Measurements from ENCODE around the gene PTEN. TPM values are rescaled to one million over a fixed set of nuclear protein-coding genes. Genes with fewer than 3 reads are reported as not detected.

The PTEN gene
- total RNA-seq, 2 donors from 2014 or later = 49.8 to 75.3 TPM

- Mint-ChIP-seq H3K36me3 (peaks cover 10% of the 10 kb centered on the region), H3K27ac (no peak overlapping the region), H3K4me3 (no peak overlapping the region), H3K9me3 (no peaks in the 10 kb centered on the region), H3K27me3 (no peaks in the 10 kb centered on the region), H3K4me1 (ENCODE audit: low read depth in 2 of 2) (peaks cover 47 to 67% of the 10 kb centered on the region in 2 donors)
- no peak for ATAC-seq
- no peak for DNase-seq (ENCODE audit: low spot score)
Measured at GRCh38 chr10:87928996-87929395, 65.6 kb downstream of the PTEN start.

- no peaks in the 10 kb centered on the region for H3K9me3 Mint-ChIP-seq
- H3K4me1 Mint-ChIP-seq (ENCODE audit: low read depth in 2 of 2) = peaks cover 43 to 58% of the 10 kb centered on the region in 2 donors
- ATAC-seq (no peak), DNase-seq (ENCODE audit: low spot score) (no peak)
- H3K27ac Mint-ChIP-seq = no peak overlapping the region
- peaks cover 11% of the 10 kb centered on the region for H3K36me3 Mint-ChIP-seq
- no peak overlapping the region for H3K4me3 Mint-ChIP-seq
- no peaks in the 10 kb centered on the region for H3K27me3 Mint-ChIP-seq
Measured at GRCh38 chr10:87930141-87930540, 66.7 kb downstream of the PTEN start.

GRCh38 chr10:87930934-87931835 lies 67.8 kb downstream of the PTEN start:
- H3K27ac Mint-ChIP-seq = no peak overlapping the region
- H3K4me3 Mint-ChIP-seq = peak overlapping the region; percentile 30
- no peak for DNase-seq (ENCODE audit: low spot score)
- no peaks in the 10 kb centered on the region for H3K9me3 Mint-ChIP-seq
- H3K27me3 Mint-ChIP-seq = no peaks in the 10 kb centered on the region
- peaks cover 11% of the 10 kb centered on the region for H3K36me3 Mint-ChIP-seq
- ATAC-seq = peak; percentile 75 to 83
- H3K4me1 Mint-ChIP-seq (ENCODE audit: low read depth in 2 of 2) = peaks cover 43 to 54% of the 10 kb centered on the region in 2 donors

- Mint-ChIP-seq H3K4me1 (ENCODE audit: low read depth in 2 of 2) (peaks cover 43 to 53% of the 10 kb centered on the region in 2 donors), H3K4me3 (no peak overlapping the region), H3K27ac (no peak overlapping the region), H3K27me3 (no peaks in the 10 kb centered on the region), H3K9me3 (no peaks in the 10 kb centered on the region), H3K36me3 (peaks cover 11% of the 10 kb centered on the region)
- peak in 1 of 2 donors; percentile 49 for ATAC-seq
- DNase-seq (ENCODE audit: low spot score) = no peak
Measured at GRCh38 chr10:87931836-87932230, 68.4 kb downstream of the PTEN start.

- H3K4me1 Mint-ChIP-seq (ENCODE audit: low read depth in 2 of 2) = peaks cover 25 to 34% of the 10 kb centered on the region in 2 donors
- no peaks in the 10 kb centered on the region for H3K27me3 Mint-ChIP-seq
- H3K36me3 Mint-ChIP-seq = peaks cover 11% of the 10 kb centered on the region
Measured at GRCh38 chr10:87935290-87936141, 72.1 kb downstream of the PTEN start.

GRCh38 chr10:87940210-87940609 lies 76.8 kb downstream of the PTEN start:
- Mint-ChIP-seq H3K36me3 (peaks cover 5% of the 10 kb centered on the region), H3K27me3 (no peaks in the 10 kb centered on the region), H3K4me3 (no peak overlapping the region), H3K27ac (no peak overlapping the region), H3K4me1 (ENCODE audit: low read depth in 2 of 2) (peaks cover 22 to 24% of the 10 kb centered on the region in 2 donors), H3K9me3 (no peaks in the 10 kb centered on the region)
- DNase-seq (ENCODE audit: low spot score) (no peak), ATAC-seq (no peak)

More at GRCh38 chr10:87935290-87936141, 72.1 kb downstream of the PTEN start:
- no peak overlapping the region for H3K27ac Mint-ChIP-seq
- ATAC-seq = no peak
- no peak overlapping the region for H3K4me3 Mint-ChIP-seq
- H3K9me3 Mint-ChIP-seq = no peaks in the 10 kb centered on the region
- no peak for DNase-seq (ENCODE audit: low spot score)

- H3K36me3 Mint-ChIP-seq = no peaks in the 10 kb centered on the region
- no peaks in the 10 kb centered on the region for H3K27me3 Mint-ChIP-seq
- no peak for ATAC-seq
- no peak overlapping the region for H3K27ac Mint-ChIP-seq
- H3K9me3 Mint-ChIP-seq = no peaks in the 10 kb centered on the region
- H3K4me3 Mint-ChIP-seq = no peak overlapping the region
- DNase-seq (ENCODE audit: low spot score) = no peak
- peaks cover 16 to 18% of the 10 kb centered on the region in 2 donors for H3K4me1 Mint-ChIP-seq (ENCODE audit: low read depth in 2 of 2)
Measured at GRCh38 chr10:87942884-87943527, 79.6 kb downstream of the PTEN start.

- Mint-ChIP-seq H3K9me3 (no peaks in the 10 kb centered on the region), H3K27ac (no peak overlapping the region), H3K4me1 (ENCODE audit: low read depth in 2 of 2) (peaks cover 15 to 16% of the 10 kb centered on the region in 2 donors)
Measured at GRCh38 chr10:87945984-87946383, 82.6 kb downstream of the PTEN start.

GRCh38 chr10:87952612-87953011 lies 89.2 kb downstream of the PTEN start:
- Mint-ChIP-seq H3K27me3 (no peaks in the 10 kb centered on the region), H3K4me3 (no peak overlapping the region), H3K36me3 (no peaks in the 10 kb centered on the region), H3K27ac (no peak overlapping the region), H3K4me1 (ENCODE audit: low read depth in 2 of 2) (peaks cover 5 to 10% of the 10 kb centered on the region in 2 donors), H3K9me3 (no peaks in the 10 kb centered on the region)
- ATAC-seq (no peak), DNase-seq (ENCODE audit: low spot score) (no peak)

More at GRCh38 chr10:87945984-87946383, 82.6 kb downstream of the PTEN start:
- Mint-ChIP-seq H3K4me3 (no peak overlapping the region), H3K36me3 (no peaks in the 10 kb centered on the region), H3K27me3 (no peaks in the 10 kb centered on the region)
- no peak for ATAC-seq
- no peak for DNase-seq (ENCODE audit: low spot score)

- ATAC-seq = no peak
- no peak for DNase-seq (ENCODE audit: low spot score)
- Mint-ChIP-seq H3K27me3 (no peaks in the 10 kb centered on the region), H3K4me3 (no peak overlapping the region), H3K9me3 (no peaks in the 10 kb centered on the region), H3K4me1 (ENCODE audit: low read depth in 2 of 2) (peaks cover 5 to 11% of the 10 kb centered on the region in 2 donors), H3K36me3 (peaks cover 2% of the 10 kb centered on the region), H3K27ac (no peak overlapping the region)
Measured at GRCh38 chr10:87956055-87956454, 92.6 kb downstream of the PTEN start.

GRCh38 chr10:87957702-87958101 lies 94.3 kb downstream of the PTEN start:
- ATAC-seq = no peak

GRCh38 chr10:87960230-87960629 lies 96.8 kb downstream of the PTEN start:
- no peak for DNase-seq (ENCODE audit: low spot score)
- no peak for ATAC-seq
- peaks cover 11% of the 10 kb centered on the region for H3K36me3 Mint-ChIP-seq
- no peaks in the 10 kb centered on the region for H3K9me3 Mint-ChIP-seq
- no peak overlapping the region for H3K27ac Mint-ChIP-seq
- H3K4me1 Mint-ChIP-seq (ENCODE audit: low read depth in 2 of 2) = peaks cover 0 to 12% of the 10 kb centered on the region in 2 donors
- no peaks in the 10 kb centered on the region for H3K27me3 Mint-ChIP-seq
- H3K4me3 Mint-ChIP-seq = no peak overlapping the region

More at GRCh38 chr10:87957702-87958101, 94.3 kb downstream of the PTEN start:
- Mint-ChIP-seq H3K4me3 (no peak overlapping the region), H3K36me3 (peaks cover 11% of the 10 kb centered on the region), H3K4me1 (ENCODE audit: low read depth in 2 of 2) (peaks cover 5 to 15% of the 10 kb centered on the region in 2 donors), H3K27ac (peak overlapping the region in 1 of 2 donors; percentile 27), H3K9me3 (no peaks in the 10 kb centered on the region), H3K27me3 (no peaks in the 10 kb centered on the region)
- DNase-seq (ENCODE audit: low spot score) = no peak

- no peak for DNase-seq (ENCODE audit: low spot score)
- H3K36me3 Mint-ChIP-seq = peaks cover 11% of the 10 kb centered on the region
- H3K27me3 Mint-ChIP-seq = no peaks in the 10 kb centered on the region
- no peak overlapping the region for H3K27ac Mint-ChIP-seq
- H3K4me1 Mint-ChIP-seq (ENCODE audit: low read depth in 2 of 2) = peaks cover 0 to 10% of the 10 kb centered on the region in 2 donors
- ATAC-seq = no peak
- H3K9me3 Mint-ChIP-seq = no peaks in the 10 kb centered on the region
- H3K4me3 Mint-ChIP-seq = no peak overlapping the region
Measured at GRCh38 chr10:87961314-87961713, 97.9 kb downstream of the PTEN start.

Measured in natural killer cell treated with Interleukin-12 subunit alpha and Interleukin-12 subunit beta and Interleukin-15 and Interleukin-18, amount 100 ng/mL, for 72 hours (primary cell).